Progenitor cell of endocrine pancreas (in vitro differentiated cells): ENCODE measurements around the gene FARSA. TPM values are rescaled to one million over a fixed set of nuclear protein-coding genes. Genes with fewer than 3 reads are reported as not detected.

Experiments
- DNase-seq: peaks from one replicate; pipeline ENCODE4 v3.0.0; 2021; ENCODE audit warnings: low spot score; ENCODE audit not compliant: unreplicated experiment
- H3K27ac Mint-ChIP-seq: 2 replicates; pipeline ENCODE4 v1.8.0; 2021; ENCODE audit warnings: mild to moderate bottlenecking, moderate library complexity, mixed read lengths
- H3K27me3 Mint-ChIP-seq: 2 replicates; pipeline ENCODE4 v1.8.0; 2021; ENCODE audit warnings: mixed read lengths
- H3K36me3 Mint-ChIP-seq: 2 replicates; pipeline ENCODE4 v1.8.0; 2022; ENCODE audit warnings: mixed read lengths; ENCODE audit not compliant: insufficient read depth
- H3K4me1 Mint-ChIP-seq: 2 replicates; pipeline ENCODE4 v1.8.0; 2021; ENCODE audit warnings: low read depth, mixed read lengths
- H3K4me3 Mint-ChIP-seq: 2 replicates; pipeline ENCODE4 v1.8.0; 2021; ENCODE audit warnings: low read depth, mild to moderate bottlenecking, moderate library complexity, mixed read lengths
- H3K9me3 Mint-ChIP-seq: 2 replicates; pipeline ENCODE4 v1.8.0; 2021; ENCODE audit warnings: low read depth, mixed read lengths
- total RNA-seq: library from RNA; stranded (reverse); gene quantifications from 2 replicates; pipeline ENCODE4 v1.2.1, GENCODE V29; 2021
- TF ChIP-seq, protein P1 (sequence below): fragments of 200-600 bp; sonication (generic); IDR thresholded peaks from one replicate; pipeline ENCODE4 v1.5.0; 2021; ENCODE audit warnings: antibody characterized with exemption, mild to moderate bottlenecking; ENCODE audit not compliant: unreplicated experiment

The FARSA gene
- total RNA-seq, 1 donor from 2014 or later = 63.3 TPM

DNA sequence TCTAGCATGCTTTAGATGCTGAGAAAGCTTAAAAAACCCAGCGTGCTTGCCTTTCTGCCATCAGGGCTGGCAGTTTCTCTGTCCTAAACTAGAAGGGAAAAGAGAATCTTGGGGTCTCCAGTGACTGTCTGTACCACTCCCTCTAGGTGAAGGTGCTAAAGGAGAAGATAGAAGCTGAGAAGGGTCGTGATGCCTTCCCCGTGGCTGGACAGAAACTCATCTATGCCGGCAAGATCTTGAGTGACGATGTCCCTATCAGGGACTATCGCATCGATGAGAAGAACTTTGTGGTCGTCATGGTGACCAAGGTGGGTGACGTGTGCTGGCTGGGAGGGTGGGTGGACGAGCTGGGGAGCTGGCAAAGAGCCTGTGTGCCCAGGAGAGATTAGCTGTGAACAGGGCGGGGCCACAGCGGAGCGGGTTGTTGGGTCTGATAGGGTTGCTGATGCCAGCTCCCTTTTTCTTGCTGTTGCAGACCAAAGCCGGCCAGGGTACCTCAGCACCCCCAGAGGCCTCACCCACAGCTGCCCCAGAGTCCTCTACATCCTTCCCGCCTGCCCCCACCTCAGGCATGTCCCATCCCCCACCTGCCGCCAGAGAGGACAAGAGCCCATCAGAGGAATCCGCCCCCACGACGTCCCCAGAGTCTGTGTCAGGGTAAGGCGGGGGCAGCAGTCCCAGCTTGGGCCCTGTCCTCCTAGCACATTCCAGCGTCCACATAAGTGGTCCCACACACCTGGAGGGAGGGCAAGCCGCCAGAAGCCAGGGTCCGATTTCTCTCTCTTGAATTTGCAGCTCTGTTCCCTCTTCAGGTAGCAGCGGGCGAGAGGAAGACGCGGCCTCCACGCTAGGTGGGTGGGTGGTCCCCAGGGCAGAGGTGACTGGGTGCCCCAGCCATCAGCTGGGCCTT is 14.4 kb upstream of the FARSA start:
- TF ChIP-seq, protein P1, sequence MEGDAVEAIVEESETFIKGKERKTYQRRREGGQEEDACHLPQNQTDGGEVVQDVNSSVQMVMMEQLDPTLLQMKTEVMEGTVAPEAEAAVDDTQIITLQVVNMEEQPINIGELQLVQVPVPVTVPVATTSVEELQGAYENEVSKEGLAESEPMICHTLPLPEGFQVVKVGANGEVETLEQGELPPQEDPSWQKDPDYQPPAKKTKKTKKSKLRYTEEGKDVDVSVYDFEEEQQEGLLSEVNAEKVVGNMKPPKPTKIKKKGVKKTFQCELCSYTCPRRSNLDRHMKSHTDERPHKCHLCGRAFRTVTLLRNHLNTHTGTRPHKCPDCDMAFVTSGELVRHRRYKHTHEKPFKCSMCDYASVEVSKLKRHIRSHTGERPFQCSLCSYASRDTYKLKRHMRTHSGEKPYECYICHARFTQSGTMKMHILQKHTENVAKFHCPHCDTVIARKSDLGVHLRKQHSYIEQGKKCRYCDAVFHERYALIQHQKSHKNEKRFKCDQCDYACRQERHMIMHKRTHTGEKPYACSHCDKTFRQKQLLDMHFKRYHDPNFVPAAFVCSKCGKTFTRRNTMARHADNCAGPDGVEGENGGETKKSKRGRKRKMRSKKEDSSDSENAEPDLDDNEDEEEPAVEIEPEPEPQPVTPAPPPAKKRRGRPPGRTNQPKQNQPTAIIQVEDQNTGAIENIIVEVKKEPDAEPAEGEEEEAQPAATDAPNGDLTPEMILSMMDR = no peak
- Mint-ChIP-seq H3K27me3 (no peaks in the 10 kb centered on the region), H3K9me3 (no peaks in the 10 kb centered on the region), H3K27ac (no peak overlapping the region), H3K36me3 (peaks cover 27% of the 10 kb centered on the region), H3K4me3 (peak overlapping the region; percentile 35), H3K4me1 (peaks cover 14% of the 10 kb centered on the region)
- no peak for DNase-seq

DNA sequence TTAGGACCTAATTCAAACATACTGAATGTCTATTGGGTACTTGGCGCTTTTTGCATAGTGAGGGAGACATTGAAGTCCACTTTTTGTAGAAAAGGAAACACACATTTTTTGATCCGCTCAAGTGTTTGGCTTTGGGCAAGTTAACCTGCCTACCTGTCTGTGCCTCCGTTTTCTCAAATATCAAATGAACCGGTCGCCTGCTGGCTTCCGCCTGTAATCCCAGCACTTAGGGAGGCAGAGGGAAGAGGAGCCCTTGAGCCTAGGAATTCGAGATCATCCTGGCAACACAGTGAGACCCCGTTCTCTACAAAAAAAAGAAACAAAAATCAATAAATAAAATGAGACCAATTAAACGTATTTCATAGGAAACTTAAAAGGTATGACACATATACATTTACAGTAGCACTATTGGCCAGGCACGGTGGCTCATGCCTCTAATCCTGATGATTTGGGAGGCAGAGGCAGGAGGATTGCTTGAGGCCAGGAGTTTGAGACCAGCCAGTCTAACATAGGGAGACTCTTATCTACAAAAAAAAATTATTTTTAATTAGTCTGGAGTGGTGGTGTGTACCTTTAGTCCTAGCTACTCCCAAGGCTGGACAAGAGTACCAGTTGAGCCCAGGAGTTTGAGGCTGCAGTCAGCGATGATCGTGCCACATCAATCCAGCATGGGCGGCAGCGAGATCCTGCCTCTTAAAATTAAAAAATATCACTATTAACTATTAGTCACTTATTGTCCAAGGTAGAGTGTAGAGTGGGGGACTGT is 13.4 kb upstream of the FARSA start:
- H3K27ac Mint-ChIP-seq = peak overlapping the region; percentile 95
- H3K4me3 Mint-ChIP-seq = peak overlapping the region; percentile 81
- no peak for DNase-seq
- TF ChIP-seq, protein P1 = no peak
- peaks cover 33% of the 10 kb centered on the region for H3K36me3 Mint-ChIP-seq
- no peaks in the 10 kb centered on the region for H3K27me3 Mint-ChIP-seq
- H3K4me1 Mint-ChIP-seq = peaks cover 14% of the 10 kb centered on the region
- H3K9me3 Mint-ChIP-seq = no peaks in the 10 kb centered on the region

DNA sequence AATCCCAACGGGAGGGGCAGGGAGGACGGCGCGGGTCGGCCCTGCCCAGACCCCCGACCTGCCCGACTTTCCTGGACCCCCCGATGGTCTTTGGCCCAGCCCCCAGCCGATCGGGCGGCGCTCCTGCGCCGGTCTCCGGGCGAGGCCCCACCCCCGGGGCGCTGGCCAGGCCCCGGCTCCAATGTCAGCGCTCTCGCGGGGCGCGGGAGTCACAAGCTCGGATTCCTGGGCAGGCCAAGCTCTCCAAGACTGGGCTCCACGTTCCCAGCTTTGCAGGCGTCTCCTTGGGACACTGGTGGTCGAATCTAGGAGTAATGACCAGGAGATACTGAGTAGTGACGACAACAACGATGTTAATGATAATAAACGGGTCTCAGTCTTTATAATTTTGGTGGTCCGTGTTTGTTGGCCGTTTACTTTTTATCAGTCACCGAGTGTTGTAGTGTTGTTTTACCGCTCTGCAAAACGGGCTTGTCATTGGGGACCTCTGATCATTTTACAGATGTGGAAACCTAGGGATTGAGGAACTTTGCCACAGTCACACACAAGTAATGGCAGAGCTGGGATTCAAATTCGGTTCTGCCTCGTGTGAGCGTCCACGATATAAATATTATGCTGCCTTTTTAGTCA is 12.7 kb upstream of the FARSA start:
- H3K4me1 Mint-ChIP-seq = peaks cover 14% of the 10 kb centered on the region
- peak overlapping the region; percentile 95 for H3K27ac Mint-ChIP-seq
- H3K4me3 Mint-ChIP-seq = peak overlapping the region; percentile 81
- H3K36me3 Mint-ChIP-seq = peaks cover 28% of the 10 kb centered on the region
- no peaks in the 10 kb centered on the region for H3K27me3 Mint-ChIP-seq
- peak; percentile 58 for DNase-seq
- no peaks in the 10 kb centered on the region for H3K9me3 Mint-ChIP-seq
- TF ChIP-seq, protein P1 = no peak

DNA sequence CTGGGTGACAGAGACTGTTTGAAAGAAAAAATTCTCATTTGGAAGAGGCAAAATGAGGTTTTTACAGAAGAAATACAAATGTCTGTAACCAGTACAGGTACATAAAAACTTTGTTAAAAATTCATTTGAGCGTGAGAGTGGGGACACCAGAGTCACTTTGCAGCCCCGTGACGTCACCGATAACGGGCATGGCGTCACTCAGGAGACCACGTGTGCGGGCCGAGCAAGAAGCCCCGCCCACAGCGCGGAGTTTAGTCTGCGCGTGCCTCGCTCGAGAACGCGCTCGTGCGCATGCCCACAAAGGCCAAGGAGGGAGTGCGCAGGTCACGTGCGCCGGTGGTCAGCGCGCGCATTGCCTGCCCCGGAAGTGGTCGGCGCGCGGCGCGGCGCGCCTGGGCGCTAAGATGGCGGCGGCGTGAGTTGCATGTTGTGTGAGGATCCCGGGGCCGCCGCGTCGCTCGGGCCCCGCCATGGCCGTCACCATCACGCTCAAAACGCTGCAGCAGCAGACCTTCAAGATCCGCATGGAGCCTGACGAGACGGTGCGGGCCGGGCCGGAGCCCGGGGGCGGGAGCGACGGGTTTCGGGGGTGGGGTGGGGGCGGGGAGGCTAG is 12.1 kb upstream of the FARSA start, which contains the start of gene RAD23A:
Gene RAD23A (plus strand): TSS at position 384 of the 613 bp plus-strand sequence. CDS start 87 bp downstream, at position 471.
- peaks cover 17% of the 10 kb centered on the region for H3K4me1 Mint-ChIP-seq
- peak within 1 kb of the TSS; percentile 98 for H3K27ac Mint-ChIP-seq
- no peaks in the 10 kb centered on the region for H3K9me3 Mint-ChIP-seq
- TF ChIP-seq, protein P1 = no peak
- H3K4me3 Mint-ChIP-seq = peak within 1 kb of the TSS; percentile 81
- H3K36me3 Mint-ChIP-seq = peaks cover 30% of the 10 kb centered on the region
- DNase-seq = peak; percentile 97
- H3K27me3 Mint-ChIP-seq = no peaks in the 10 kb centered on the region
